Hematopoietic multipotent progenitor cell treated with erythropoietin and hydrocortisone succinate and interleukin-3 and kit ligand, for 15 days (in vitro differentiated cells): Measurements from ENCODE around the gene TPRG1L.
A peak's percentile ranks its signal among the peaks of the same experiment; 100 is the strongest.
"Not testable (repeated sequence)": the region's sequence is repeated elsewhere in the genome, so short reads cannot be mapped to it uniquely, and the experiment has no call there.

ENCODE experiments used
- DNase-seq: peaks from one replicate; pipeline ENCODE4 v3.0.0-alpha.2; 2015; ENCODE audit warnings: low spot score

TPRG1L gene

GRCh38 chr1:3624200-3625136 lies at the start of gene TPRG1L:
TSS of gene TPRG1L (plus strand) at chr1:3625015. CDS start at chr1:3625073, 58 bp downstream.
- DNase-seq = peak; percentile 99

GRCh38 chr1:3575515-3575914 lies 49.3 kb upstream of the TPRG1L start:
- DNase-seq = not testable (repeated sequence)

- DNase-seq = no peak
These were observed 48.8 kb upstream of the TPRG1L start for GRCh38 chr1:3575993-3576392.

GRCh38 chr1:3577300-3577699 lies 47.5 kb upstream of the TPRG1L start:
- DNase-seq = no peak

- no peak for DNase-seq
These were observed 46.9 kb upstream of the TPRG1L start for GRCh38 chr1:3577711-3578432.

- DNase-seq = no peak
These were observed 46.4 kb upstream of the TPRG1L start for GRCh38 chr1:3578433-3578805.

- DNase-seq = no peak
These were observed 45.9 kb upstream of the TPRG1L start for GRCh38 chr1:3578906-3579305.

- DNase-seq = no peak
These were observed 45.2 kb upstream of the TPRG1L start for GRCh38 chr1:3579626-3580025.

- no peak for DNase-seq
These were observed 44.6 kb upstream of the TPRG1L start for GRCh38 chr1:3580231-3580630.

GRCh38 chr1:3581296-3582036 lies 43.3 kb upstream of the TPRG1L start:
- DNase-seq = no peak

GRCh38 chr1:3583751-3584150 lies 41.1 kb upstream of the TPRG1L start:
- not testable (repeated sequence) for DNase-seq

- no peak for DNase-seq
These were observed 39.9 kb upstream of the TPRG1L start for GRCh38 chr1:3584915-3585314.

GRCh38 chr1:3585353-3585868 lies 39.4 kb upstream of the TPRG1L start:
- DNase-seq = not testable (repeated sequence)

GRCh38 chr1:3585940-3586568 lies 38.8 kb upstream of the TPRG1L start:
- DNase-seq = no peak

- no peak for DNase-seq
These were observed 37.6 kb upstream of the TPRG1L start for GRCh38 chr1:3586986-3587759.

GRCh38 chr1:3588395-3588794 lies 36.4 kb upstream of the TPRG1L start:
- DNase-seq = no peak

- no peak for DNase-seq
These were observed 34.6 kb upstream of the TPRG1L start for GRCh38 chr1:3590139-3590763.

GRCh38 chr1:3590951-3591865 lies 33.6 kb upstream of the TPRG1L start:
- DNase-seq = no peak

- no peak for DNase-seq
These were observed 31.5 kb upstream of the TPRG1L start for GRCh38 chr1:3593334-3593733.
